Spleen (tissue), 7 donors: ENCODE measurements around the gene TERT.
"Not testable (repeated sequence)": the region's sequence is repeated elsewhere in the genome, so short reads cannot be mapped to it uniquely, and the experiment has no call there.

Experiments
- POLR2AphosphoS5 ChIP-seq, 3 donors: sonication (generic); formaldehyde crosslinking; IDR thresholded peaks; one replicate each; pipeline ENCODE4 v1.5.1; 2017; ENCODE audit warnings: antibody characterized with exemption in 3 of 3
- TF ChIP-seq, protein P1 (sequence below), 11 experiments: fragments of 200-600 bp in 7 of 11; fragments of 450-650 bp in 4 of 11; sonication (generic) in 4 of 11; IDR thresholded peaks in 8 of 11; conservative IDR thresholded peaks in 3 of 11; 1 replicate in 7 of 11; 2 replicates in 4 of 11; pipeline versions ENCODE4 v1.4.0 to v1.8.0; 2016 to 2021; ENCODE audit warnings: antibody characterized with exemption in 11 of 11, inconsistent platforms in 4 of 11, mild to moderate bottlenecking in 1 of 11
- donor health status: DM: no; HTN: no; CAD: no; lungs with moderate emphysema.
- donor health status: DM: no; HTN: no; CAD: no.
- donor health status: DM: no; HTN: no; CAD: no.

DNA sequence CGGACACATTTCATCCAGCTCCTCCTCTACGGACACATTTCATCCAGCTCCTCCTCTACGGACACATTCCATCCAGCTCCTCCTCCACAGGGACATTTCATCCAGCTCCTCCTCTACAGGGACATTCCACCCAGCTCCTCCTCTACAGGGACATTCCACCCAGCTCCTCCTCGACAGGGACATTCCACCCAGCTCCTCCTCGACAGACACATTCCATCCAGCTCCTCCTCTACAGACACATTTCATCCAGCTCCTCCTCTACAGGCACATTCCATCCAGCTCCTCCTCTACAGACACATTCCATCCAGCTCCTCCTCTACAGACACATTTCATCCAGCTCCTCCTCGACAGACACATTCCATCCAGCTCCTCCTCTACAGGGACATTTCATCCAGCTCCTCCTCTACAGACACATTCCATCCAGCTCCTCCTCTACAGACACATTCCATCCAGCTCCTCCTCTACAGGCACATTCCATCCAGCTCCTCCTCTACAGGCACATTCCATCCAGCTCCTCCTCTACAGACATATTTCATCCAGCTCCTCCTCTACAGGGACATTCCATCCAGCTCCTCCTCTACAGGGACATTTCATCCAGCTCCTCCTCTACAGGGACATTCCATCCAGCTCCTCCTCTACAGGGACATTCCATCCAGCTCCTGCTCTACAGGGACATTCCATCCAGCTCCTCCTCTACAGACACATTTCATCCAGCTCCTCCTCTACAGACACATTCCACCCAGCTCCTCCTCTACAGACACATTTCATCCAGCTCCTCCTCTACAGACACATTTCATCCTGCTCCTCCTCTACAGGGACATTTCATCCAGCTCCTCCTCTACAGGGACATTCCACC lies 32.3 kb upstream of the TERT start:
- TF ChIP-seq, protein P1, sequence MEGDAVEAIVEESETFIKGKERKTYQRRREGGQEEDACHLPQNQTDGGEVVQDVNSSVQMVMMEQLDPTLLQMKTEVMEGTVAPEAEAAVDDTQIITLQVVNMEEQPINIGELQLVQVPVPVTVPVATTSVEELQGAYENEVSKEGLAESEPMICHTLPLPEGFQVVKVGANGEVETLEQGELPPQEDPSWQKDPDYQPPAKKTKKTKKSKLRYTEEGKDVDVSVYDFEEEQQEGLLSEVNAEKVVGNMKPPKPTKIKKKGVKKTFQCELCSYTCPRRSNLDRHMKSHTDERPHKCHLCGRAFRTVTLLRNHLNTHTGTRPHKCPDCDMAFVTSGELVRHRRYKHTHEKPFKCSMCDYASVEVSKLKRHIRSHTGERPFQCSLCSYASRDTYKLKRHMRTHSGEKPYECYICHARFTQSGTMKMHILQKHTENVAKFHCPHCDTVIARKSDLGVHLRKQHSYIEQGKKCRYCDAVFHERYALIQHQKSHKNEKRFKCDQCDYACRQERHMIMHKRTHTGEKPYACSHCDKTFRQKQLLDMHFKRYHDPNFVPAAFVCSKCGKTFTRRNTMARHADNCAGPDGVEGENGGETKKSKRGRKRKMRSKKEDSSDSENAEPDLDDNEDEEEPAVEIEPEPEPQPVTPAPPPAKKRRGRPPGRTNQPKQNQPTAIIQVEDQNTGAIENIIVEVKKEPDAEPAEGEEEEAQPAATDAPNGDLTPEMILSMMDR (IDR thresholded peaks at IDR 0.05 in 8 of 11, conservative IDR thresholded peaks at IDR 0.05 in 3 of 11) = not testable (repeated sequence)
- not testable (repeated sequence) for TF ChIP-seq POLR2AphosphoS5 (IDR thresholded peaks at IDR 0.05)
